ENCODE measurements around the gene CDA.

- TF ChIP-seq CTCF (IDR thresholded peaks at IDR 0.05; ENCODE audit: insufficient read depth, low read depth, low read length) (no peak), EZH2 (IDR thresholded peaks at IDR 0.05; ENCODE audit: insufficient read depth, low read length) (no peak)
These were observed 42.3 kb upstream of the CDA start for GRCh38 chr1:20546637-20547036.
